ENCODE data around the gene RNF148.

DNA sequence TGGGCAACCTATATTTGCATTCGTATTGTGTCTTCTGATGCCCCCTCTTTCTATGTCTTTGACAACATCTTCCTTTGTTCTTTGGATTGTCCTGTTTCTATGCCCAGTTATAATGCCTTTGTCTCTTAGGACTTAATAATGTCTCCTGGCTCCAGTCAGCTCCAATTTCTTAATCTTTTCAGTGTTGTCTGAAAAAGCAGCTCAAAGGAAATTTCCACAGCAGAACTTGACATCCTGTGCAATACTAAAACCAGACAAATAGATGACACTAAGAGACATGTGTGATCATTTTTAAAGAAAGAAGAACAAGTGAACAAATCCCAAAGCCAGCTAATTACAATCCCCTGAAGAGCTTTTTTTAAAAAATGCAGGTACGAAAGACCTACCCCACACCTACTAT lies 47.7 kb upstream of the RNF148 start:
- TF ChIP-seq ZNF274 (IDR thresholded peaks at IDR 0.05; ENCODE audit: low read depth, low read length), result no peak
- no peak for TF ChIP-seq YY1 (IDR thresholded peaks at IDR 0.05; ENCODE audit: insufficient read depth, insufficient read length)

All from NT2/D1 (cell line).